Adrenal gland (tissue), 19 donors: ENCODE measurements around the gene HABP4. TPM values are rescaled to one million over a fixed set of nuclear protein-coding genes. Genes with fewer than 3 reads are reported as not detected.

Source experiments
- DNase-seq, 7 donors: peaks; one replicate each; pipeline ENCODE4 v3.0.0-alpha.2; 2019 to 2020
- H3K27ac ChIP-seq, 5 donors: fragments of 200-600 bp; sonication (generic) in 4 of 5; 1 replicate in 3 of 5; 2 replicates in 2 of 5; pipeline versions ENCODE4 v1.5.1 to v1.8.0; 2016 to 2020; ENCODE audit warnings: mild to moderate bottlenecking in 1 of 5
- H3K27me3 ChIP-seq: fragments of 200-600 bp; 2 replicates; pipeline ENCODE4 v1.8.0; 2021
- H3K36me3 ChIP-seq, 2 donors: fragments of 200-600 bp; replicated peaks in 1 of 2; 1 replicate in 1 of 2; 2 replicates in 1 of 2; pipeline versions ENCODE4 v1.5.1 to v1.8.0; 2018 to 2022
- H3K4me1 ChIP-seq, 2 donors: fragments of 200-600 bp; replicated peaks in 1 of 2; 1 replicate in 1 of 2; 2 replicates in 1 of 2; pipeline versions ENCODE4 v1.5.1 to v1.8.0; 2018 to 2021
- H3K4me3 ChIP-seq, 4 donors: fragments of 200-600 bp; sonication (generic) in 3 of 4; one replicate each; pipeline ENCODE4 v1.5.1; 2016 to 2018
- H3K9me3 ChIP-seq, 3 donors: fragments of 200-600 bp; sonication (generic) in 1 of 3; replicated peaks in 1 of 3; 1 replicate in 2 of 3; 2 replicates in 1 of 3; pipeline versions ENCODE4 v1.5.1 to v1.8.0; 2016 to 2021
- CTCF ChIP-seq, 6 experiments: fragments of 450-650 bp in 4 of 6; fragments of 200-600 bp in 2 of 6; sonication (generic) in 1 of 6; IDR thresholded peaks; 1 replicate in 5 of 6; 2 replicates in 1 of 6; pipeline versions ENCODE4 v1.5.1 to v1.8.0; 2016 to 2021; ENCODE audit warnings: antibody characterized with exemption in 6 of 6, mild to moderate bottlenecking in 2 of 6, moderate library complexity in 1 of 6
- POLR2A ChIP-seq, 2 donors: fragments of 450-650 bp; IDR thresholded peaks; one replicate each; pipeline ENCODE4 v1.6.1; 2017; ENCODE audit warnings: antibody characterized with exemption in 2 of 2, mild to moderate bottlenecking in 2 of 2, moderate library complexity in 1 of 2
- WGBS, 4 donors: extraction: QIAGEN DNeasy Blood & Tissue Kit in 2 of 4; methylation state at CpG; one replicate each; pipeline versions ENCODE4 v1.1.5 to v1.1.7; 2013 to 2017; 5-methylcytosine and 5-hydroxymethylcytosine counted together
- intact Hi-C, 2 donors: fragments of 100-400 bp; cut with DNase I; formaldehyde crosslinking; loops; one replicate each; pipeline versions ENCODE4 v1.14.1 to v1.15.0; 2022 to 2023
- long read RNA-seq, 10 donors: library from polyadenylated mRNA in 3 of 10; unstranded in 2 of 10; stranded (forward) in 1 of 10; transcript quantifications; one replicate each; pipeline ENCODE4 v2.0.0 and lab custom pipeline, GENCODE V29; 2021 to 2026
- polyA plus RNA-seq, 3 donors: library from polyadenylated mRNA; stranded (reverse); fragments of 200-250 nt in 2 of 3; fragments of 350-450 nt in 1 of 3; fragmentation: Illumina TruSeq in 1 of 3; extraction: RNeasy Lipid Tissue Mini Kit (QIAGEN cat#74804) in 1 of 3; gene quantifications; one replicate each; pipeline ENCODE4 v1.2.3, GENCODE V29; 2013 to 2014
- total RNA-seq, 9 donors: library from RNA; depleted of rRNA in 4 of 9; stranded (reverse); fragments of >200 nt in 4 of 9; fragments of 120-200 nt in 1 of 9; fragmentation: NEBNext Ultra II Directional in 1 of 9; extraction: Animal tissue kit (Norgen Biotek cat#: 25700) in 1 of 9; gene quantifications; one replicate each; pipeline versions ENCODE4 v1.1.0 to v1.2.4, GENCODE V29; 2013 to 2023
- donor health status: healthy with polysubstance abuse.
- donor health status: Bipolar disorder and iron deficiency.
- donor health status: DM: yes; HTN: yes; CAD: no.
- donor health status: DM: no; HTN: no; CAD: no.
- donor health status: DM: no; HTN: no; CAD: no.
- donor health status: DM: yes; HTN: yes; CAD: no.

HABP4 gene
- total RNA-seq (10 to 100 TPM in 3 of 9 donors, 1 to 10 TPM in 6; 4.8 to 17.4 (median 9.4) TPM), polyA plus RNA-seq (10 to 100 TPM; 14.9 to 22.4 (median 16.5) TPM)
- long read RNA-seq, donor 1, partial matches to known transcripts = 0 of 1 reads
- long read RNA-seq, donor 1, other reads (novel, unspliced or antisense) = 0 of 1 reads
- long read RNA-seq, donor 2, partial matches to known transcripts = 0 of 2 reads
- long read RNA-seq, donor 2, other reads (novel, unspliced or antisense) = 0 of 2 reads
- long read RNA-seq, donor 3, partial matches to known transcripts = 0 of 1 reads
- long read RNA-seq, donor 3, other reads (novel, unspliced or antisense) = 0 of 1 reads
- long read RNA-seq, donor 4 = 0 reads
- long read RNA-seq, donor 5, transcript HABP4-201 (8 exons, 2,615 nt) = major isoform, 32 of 35 reads
- long read RNA-seq, donor 5, partial matches to known transcripts = 0 of 35 reads
- long read RNA-seq, donor 5, other reads (novel, unspliced or antisense) = 3 of 35 reads
- long read RNA-seq, donor 6 = 0 reads
- long read RNA-seq, donor 7 = 0 reads
- long read RNA-seq, donor 8, transcript HABP4-201 (8 exons, 2,615 nt) = major isoform, 7 of 7 reads
- long read RNA-seq, donor 8, partial matches to known transcripts = 0 of 7 reads
- long read RNA-seq, donor 8, other reads (novel, unspliced or antisense) = 0 of 7 reads
- long read RNA-seq, donor 9, partial matches to known transcripts = 0 of 2 reads
- long read RNA-seq, donor 9, other reads (novel, unspliced or antisense) = 0 of 2 reads
- long read RNA-seq, donor 10, partial matches to known transcripts = 0 of 2 reads
- long read RNA-seq, donor 10, other reads (novel, unspliced or antisense) = 0 of 2 reads

- Histone ChIP-seq H3K4me1 (peaks cover 4 to 10% of the 10 kb centered on the region in 2 donors), H3K9me3 (no peaks in the 10 kb centered on the region), H3K27me3 (no peaks in the 10 kb centered on the region), H3K27ac (peak within 1 kb of the TSS in 4 of 5 donors; percentile 65 to 90 (median 73)), H3K36me3 (no peaks in the 10 kb centered on the region), H3K4me3 (peak within 1 kb of the TSS in 2 of 4 donors; percentile 52 to 75)
- TF ChIP-seq CTCF (IDR thresholded peaks at IDR 0.05) (peak in 2 of 6 experiments; percentile 1 to 23), POLR2A (IDR thresholded peaks at IDR 0.05) (peak; percentile 75 to 87)
- intact Hi-C loops = no loop called here
- WGBS, 4 donors = 0% methylated on average over 16 to 108 of the region's 108 CpGs
- peak; percentile 95 to 98 (median 96) for DNase-seq
These were observed at the start of gene HABP4 for GRCh38 chr9:96449845-96450612. HABP4 (plus strand) TSS chr9:96450169; CDS start chr9:96450280, 111 bp downstream.

- H3K9me3 ChIP-seq = no peaks in the 10 kb centered on the region
- H3K27ac ChIP-seq = no peak overlapping the region
- no peaks in the 10 kb centered on the region for H3K36me3 ChIP-seq
- H3K4me3 ChIP-seq = no peak overlapping the region
- intact Hi-C loops = no loop called here
- DNase-seq = no peak
- no peaks in the 10 kb centered on the region for H3K4me1 ChIP-seq
- WGBS, 4 donors = 70 to 85% (median 80%) methylated on average over 9 of the region's 9 CpGs
- H3K27me3 ChIP-seq = no peaks in the 10 kb centered on the region
- no peak for TF ChIP-seq POLR2A (IDR thresholded peaks at IDR 0.05)
- no peak for TF ChIP-seq CTCF (IDR thresholded peaks at IDR 0.05)
These were observed 41.3 kb upstream of the HABP4 start for GRCh38 chr9:96408409-96409280.

GRCh38 chr9:96411129-96411838 lies 38.7 kb upstream of the HABP4 start:
- H3K36me3 ChIP-seq = no peaks in the 10 kb centered on the region
- H3K27me3 ChIP-seq = no peaks in the 10 kb centered on the region
- H3K4me3 ChIP-seq = no peak overlapping the region
- intact Hi-C loops = no loop called here
- TF ChIP-seq POLR2A (IDR thresholded peaks at IDR 0.05) (no peak), CTCF (IDR thresholded peaks at IDR 0.05) (no peak)
- H3K9me3 ChIP-seq = no peaks in the 10 kb centered on the region
- DNase-seq = no peak
- WGBS, 4 donors = 92 to 95% (median 93%) methylated on average over 5 of the region's 5 CpGs
- no peaks in the 10 kb centered on the region for H3K4me1 ChIP-seq
- H3K27ac ChIP-seq = no peak overlapping the region
